HG02852 (cell line): ENCODE data around the gene MYORG.
"Not testable (repeated sequence)": the region's sequence is repeated elsewhere in the genome, so short reads cannot be mapped to it uniquely, and the experiment has no call there.

Source experiments
- ATAC-seq: cut with Tn5 transposase; IDR thresholded peaks from one replicate; pipeline ENCODE4 v1.9.1; 2021; ENCODE audit warnings: mild to moderate bottlenecking, moderate library complexity; ENCODE audit not compliant: unreplicated experiment

MYORG gene

DNA sequence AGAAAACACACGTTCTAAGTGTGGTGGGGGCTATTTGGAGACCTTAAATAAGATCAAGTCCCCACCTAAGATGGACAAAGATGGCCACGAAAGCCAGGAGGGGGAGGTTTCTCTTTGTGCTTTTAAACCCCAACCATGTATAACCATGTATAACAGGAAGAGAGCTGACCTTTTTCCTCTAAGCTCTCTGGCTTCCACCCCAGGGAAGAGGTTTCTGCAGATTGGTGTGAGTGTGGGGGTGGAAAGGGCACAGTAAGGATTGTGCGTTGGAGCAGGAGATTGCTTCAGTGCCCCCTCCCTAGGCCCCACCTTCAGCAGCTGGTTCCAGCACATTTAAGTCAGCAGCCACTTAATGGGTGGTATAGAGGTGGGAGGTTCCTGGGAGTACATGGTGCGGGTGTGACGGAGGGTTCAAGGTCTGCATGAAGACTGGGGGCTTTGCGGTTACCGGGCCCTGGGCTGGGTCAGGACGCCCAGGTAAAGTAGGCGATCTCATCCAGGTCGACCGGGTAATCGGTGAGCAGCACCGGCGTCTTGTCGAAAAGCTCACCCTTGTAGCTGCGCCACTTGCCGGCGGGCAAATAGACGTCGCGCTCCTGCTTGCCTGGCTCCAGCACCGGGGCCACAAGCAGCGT lies 6.2 kb downstream of the MYORG start:
- no peak for ATAC-seq

GRCh38 chr9:34369636-34370035 lies 7.1 kb downstream of the MYORG start:
- no peak for ATAC-seq

DNA sequence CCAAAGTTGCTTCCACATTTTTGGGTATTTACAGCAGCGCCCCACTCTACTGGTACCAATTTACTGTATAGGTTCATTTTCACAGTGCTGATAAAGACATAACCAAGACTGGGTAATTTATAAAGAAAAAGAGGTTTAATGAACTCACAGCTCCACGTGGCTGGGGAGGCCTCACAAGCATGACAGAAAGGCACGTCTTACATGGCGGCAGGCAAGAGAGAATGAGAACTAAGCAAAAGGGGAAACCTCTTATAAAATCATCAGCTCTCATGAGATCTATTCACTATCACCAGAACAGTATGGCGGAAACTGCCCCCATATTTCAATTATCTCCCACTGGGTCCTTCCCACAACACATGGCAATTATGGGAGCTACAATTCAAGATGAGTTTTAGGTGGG lies 7.9 kb downstream of the MYORG start:
- not testable (repeated sequence) for ATAC-seq

- ATAC-seq, result not testable (repeated sequence)
These were observed 8.8 kb downstream of the MYORG start for GRCh38 chr9:34367751-34368410.

DNA sequence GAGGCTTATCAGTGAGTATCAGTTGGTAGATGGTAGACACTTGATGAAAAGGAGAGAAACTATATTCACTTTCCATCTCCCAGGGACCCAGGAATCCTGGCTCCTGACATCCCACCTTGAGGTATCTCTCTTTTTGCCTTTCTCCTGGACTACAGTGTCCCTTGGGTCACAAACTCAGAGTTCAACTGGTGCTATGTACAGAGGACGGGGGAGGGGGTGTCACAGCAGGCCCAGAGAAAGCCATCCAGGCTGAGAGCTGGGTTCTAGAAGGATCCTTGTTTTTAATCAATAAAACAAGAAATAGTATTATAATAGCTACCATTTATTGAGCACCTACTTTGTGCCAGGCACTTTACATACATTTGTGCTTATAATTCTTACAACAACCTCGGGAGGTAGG lies 10.3 kb downstream of the MYORG start:
- ATAC-seq, result no peak

DNA sequence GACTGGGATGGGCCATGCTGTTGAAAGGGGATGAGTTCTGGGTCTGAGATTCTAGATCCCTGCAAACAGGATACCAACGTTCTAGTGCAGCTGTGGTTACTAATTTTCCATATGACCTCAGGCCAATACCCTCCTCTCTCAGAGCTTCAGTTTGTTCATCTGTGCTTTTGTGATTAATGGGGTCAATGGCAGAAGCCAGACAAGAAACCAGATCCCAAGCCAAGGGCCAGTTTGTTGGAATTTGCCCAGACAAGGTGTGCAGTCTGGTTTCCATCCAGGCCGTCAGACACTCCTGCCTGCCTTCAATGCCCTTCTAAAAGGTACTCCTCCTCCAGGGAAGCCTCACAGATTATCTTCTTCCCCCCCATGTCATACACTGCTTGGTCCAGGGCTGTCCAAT lies 11.4 kb downstream of the MYORG start:
- ATAC-seq, result no peak

DNA sequence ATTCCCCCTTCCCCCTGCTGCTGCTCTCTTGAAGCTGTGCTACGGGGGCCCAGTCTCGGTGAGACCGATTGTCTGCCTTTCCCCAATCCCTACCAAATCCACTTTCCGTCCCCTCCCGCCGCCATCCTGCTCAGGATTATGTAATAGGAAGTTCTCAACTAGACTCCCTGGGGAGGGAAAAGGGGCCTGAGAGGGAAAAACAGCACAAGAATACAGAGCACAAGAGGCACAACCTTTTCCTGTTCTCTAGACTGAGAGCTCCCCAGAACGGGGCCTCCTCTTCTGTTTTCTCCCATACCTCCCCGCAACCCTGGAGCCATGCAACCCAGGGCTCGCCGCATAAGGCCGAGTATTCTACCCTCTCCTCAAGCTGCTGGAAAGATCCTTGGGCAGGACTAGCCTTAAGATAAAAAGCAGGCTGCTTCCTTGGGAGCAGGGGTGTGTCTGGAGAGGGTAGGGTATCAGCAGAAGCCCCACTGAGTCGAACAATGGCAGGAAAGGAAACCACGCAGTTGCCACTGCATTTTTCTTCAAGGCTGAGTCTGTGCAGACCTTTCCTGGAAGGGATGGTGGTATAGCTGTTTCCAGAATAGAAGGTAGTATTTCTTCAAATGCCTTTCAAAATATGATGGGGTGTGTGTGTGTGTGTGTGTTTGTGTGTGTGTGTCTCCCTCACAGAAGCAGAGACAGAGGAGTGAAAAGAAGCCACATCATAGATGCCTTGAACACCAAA lies 12.9 kb downstream of the MYORG start:
- ATAC-seq, result no peak

- no peak for ATAC-seq
These were observed 14.0 kb downstream of the MYORG start for GRCh38 chr9:34362614-34363214.

DNA sequence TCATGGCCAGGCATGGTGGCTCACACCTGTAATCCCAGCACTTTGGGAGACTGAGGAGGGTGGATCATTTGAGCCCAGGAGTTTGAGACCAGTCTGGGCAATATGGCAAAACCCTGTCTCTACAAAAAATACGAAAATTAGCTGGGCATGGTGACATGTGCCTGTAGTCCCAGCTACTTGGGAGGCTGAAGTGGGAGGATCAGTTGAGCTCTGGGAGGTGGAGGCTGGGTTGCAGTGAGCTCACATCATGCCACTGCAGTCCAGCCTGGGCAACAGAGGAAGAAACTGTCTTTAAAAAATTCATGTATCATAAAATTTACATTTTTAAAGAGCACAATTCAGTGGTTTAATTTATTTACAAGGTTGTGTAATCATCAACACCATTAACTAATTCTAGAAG lies 23.7 kb downstream of the MYORG start:
- not testable (repeated sequence) for ATAC-seq

GRCh38 chr9:34352122-34352652 lies 24.5 kb downstream of the MYORG start:
- ATAC-seq, result not testable (repeated sequence)

DNA sequence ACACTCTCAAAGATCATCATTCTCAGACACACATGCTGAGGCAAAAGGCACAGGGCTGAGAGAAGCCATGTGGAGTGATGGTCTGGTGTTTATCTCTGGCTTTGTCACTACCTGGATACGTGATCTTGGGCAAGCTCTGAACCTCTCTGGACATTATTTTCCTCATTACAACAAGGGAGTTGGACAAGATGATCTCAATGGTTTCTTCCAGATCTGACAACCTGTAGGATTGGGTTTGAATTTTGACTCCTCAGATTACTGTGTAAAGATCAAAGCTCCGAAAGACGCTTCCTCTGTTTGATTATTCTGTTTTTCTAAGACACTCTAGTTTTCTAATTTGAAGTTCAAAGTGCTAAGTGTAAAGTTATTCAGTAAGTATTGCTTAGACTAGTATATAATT lies 27.4 kb downstream of the MYORG start:
- ATAC-seq, result no peak

DNA sequence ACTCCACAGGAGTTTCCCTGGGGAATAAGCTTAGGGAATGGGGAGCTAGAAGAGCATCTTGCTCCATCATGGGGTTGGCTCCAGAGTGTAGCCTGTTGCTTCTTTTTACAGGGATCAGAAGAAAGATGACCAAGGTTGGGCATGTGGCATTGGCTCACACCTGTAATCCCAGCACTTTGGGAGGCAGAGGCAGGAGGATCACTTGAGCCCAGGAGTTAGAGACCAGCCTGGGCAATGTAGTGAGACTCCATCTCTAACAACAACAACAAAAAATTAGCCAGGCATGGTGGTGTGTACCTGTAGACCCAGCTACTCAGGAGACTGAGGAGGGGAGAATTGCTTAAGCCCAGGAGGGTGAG lies 28.9 kb downstream of the MYORG start:
- no peak for ATAC-seq

DNA sequence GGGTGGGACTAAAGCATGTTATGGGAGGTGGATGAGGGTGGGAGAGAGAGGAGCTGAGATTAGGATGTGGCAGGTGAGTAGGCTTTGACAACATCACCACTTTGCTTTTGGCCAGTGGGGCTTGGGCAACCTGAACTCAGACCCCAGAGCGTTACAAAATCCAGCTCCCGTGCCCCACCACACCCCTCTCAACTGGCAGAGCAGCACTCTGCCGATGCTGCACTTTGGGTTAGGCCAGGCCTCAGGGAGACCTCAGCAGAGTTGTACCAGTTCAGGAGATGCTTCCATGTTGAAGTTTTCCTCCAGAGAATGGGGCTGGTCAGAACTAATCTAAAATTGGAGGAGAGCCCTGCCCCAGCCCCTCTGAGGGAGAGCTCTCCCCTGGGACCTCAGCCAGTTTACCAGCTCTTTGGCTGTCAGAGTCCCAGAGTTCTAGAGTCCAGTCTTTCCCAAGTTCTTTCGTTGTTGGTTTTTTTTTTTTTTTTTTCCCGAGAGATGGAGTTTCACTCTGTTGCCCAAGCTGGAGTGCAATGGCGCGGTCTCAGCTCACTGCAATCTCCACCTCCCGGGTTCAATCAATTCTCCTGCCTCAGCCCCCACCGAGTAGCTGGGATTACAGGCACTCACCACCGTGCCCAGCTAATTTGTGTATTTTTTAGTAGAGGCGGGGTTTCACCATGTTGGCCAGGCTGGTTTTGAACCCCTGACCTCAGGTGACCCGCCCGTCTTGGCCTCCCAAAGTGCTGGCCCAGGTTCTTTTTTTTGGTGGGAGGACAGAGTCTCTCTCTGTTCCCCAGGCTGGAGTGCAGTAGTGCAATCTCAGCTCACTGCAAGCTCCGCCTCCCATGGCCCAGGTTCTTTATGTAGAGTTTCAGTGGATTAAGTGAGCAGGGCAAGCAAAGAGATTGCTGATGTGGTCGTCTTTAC lies 29.6 kb downstream of the MYORG start:
- no peak for ATAC-seq

GRCh38 chr9:34343605-34344004 lies 33.1 kb downstream of the MYORG start:
- no peak for ATAC-seq

- ATAC-seq, result no peak
These were observed 33.6 kb downstream of the MYORG start for GRCh38 chr9:34343090-34343489.

- ATAC-seq, result no peak
These were observed 34.9 kb downstream of the MYORG start for GRCh38 chr9:34341659-34342295.

DNA sequence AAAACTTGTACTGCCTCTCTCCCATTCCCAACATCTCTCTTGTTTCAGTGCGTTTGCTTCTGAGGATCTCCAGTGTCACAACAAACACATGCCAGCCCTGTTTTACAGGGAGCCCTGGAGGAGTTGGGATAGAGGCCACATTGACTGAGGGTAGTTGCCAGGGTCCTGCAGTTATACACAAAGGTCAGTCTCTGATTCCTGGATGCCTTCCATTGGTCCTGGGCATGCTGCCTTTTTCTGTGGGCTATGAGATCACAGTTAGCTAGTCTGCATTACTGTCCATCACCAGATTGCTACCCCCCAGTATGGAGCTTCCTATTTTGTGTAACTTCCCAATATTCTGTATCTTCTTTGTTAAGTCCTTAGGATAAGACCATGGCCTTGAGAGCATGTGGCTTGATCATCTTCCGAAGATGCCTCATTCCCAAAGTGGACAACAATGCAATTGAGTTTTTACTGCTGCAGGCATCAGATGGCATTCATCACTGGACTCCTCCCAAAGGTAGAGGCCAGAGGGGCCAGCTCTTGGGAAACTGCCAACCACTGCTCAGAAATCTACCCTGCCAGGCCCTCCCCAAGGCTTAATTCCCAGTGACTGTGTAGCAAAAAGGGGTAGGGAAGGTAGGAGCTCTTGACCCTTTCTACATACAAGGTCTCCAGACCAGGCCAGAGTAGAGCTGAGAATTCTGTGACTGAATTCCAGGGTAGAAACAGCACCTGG lies 37.9 kb downstream of the MYORG start:
- no peak for ATAC-seq

DNA sequence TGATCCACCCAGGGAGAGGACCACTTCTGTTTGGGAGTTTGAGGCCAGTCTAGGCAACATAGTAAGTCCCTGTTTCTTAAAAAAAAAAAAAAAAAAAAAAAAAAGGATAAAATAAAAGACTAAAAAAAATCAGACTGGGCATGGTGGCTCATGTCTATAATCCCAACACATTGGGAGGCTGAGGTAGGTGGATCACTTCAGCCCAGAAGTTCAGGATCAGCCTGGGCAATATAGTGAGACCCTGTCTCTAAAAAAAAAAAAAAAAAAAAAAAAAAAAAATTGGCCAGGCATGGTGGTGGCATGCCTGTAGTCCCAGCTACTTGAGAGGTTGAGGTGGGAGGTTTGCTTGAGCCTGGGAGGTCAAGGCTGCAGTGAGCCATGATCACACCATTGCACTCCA lies 38.6 kb downstream of the MYORG start:
- ATAC-seq, result not testable (repeated sequence)

DNA sequence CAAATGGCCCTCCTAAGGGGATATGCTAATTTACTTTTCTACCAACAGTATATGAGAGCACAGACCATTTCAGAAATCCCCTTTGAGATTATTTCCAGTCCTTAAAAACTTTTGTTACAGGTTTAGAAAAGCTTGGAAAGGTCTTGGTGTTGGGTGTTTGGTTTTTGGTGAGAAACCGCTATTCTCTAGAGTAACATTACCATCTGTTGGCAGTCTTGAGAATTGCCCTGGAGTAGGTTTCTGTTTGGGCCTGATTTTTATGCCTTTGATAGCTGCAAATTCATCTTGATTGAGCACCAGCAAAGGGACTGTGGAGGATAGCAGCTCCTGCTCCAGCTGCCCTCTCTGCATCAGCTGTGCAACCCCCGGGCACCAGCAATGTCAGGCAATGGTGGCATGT lies 39.3 kb downstream of the MYORG start:
- no peak for ATAC-seq
